ENCODE data around the gene NT5C.

- TF ChIP-seq POLR2AphosphoS5 (IDR thresholded peaks at IDR 0.05; ENCODE audit: insufficient read depth in 1 of 2, low read depth in 1 of 2) (no peak), CTCF (IDR thresholded peaks at IDR 0.05) (no peak), POLR2A (IDR thresholded peaks at IDR 0.05) (no peak)
Measured at GRCh38 chr17:75178453-75178852, 46.9 kb upstream of the NT5C start.
